K562 (cell line): ENCODE measurements around the gene TRIM32. TPM values are rescaled to one million over a fixed set of nuclear protein-coding genes. Genes with fewer than 3 reads are reported as not detected.

Source experiments
- ATF1 ChIP-seq, 2 experiments: fragments of 450-650 bp in 1 of 2; IDR thresholded peaks; 2 replicates each; pipeline ENCODE4 v1.6.1; 2016; ENCODE audit warnings: missing compliant biosample characterization in 1 of 2, missing genetic modification characterization in 1 of 2
- CBX3 ChIP-seq, 2 experiments: IDR thresholded peaks; 1 replicate in 1 of 2; 2 replicates in 1 of 2; pipeline ENCODE4 v1.6.1; 2012; ENCODE audit warnings: inconsistent platforms in 2 of 2, low read length in 2 of 2, borderline replicate concordance in 1 of 2, control low read depth in 1 of 2
- CC2D1A ChIP-seq: fragments of 450-650 bp; IDR thresholded peaks from 2 replicates; pipeline ENCODE4 v1.6.1; 2017; ENCODE audit warnings: mild to moderate bottlenecking
- CEBPB ChIP-seq: fragments of 450-650 bp; IDR thresholded peaks from 2 replicates; pipeline ENCODE4 v1.6.1; 2016; ENCODE audit warnings: missing genetic modification characterization, missing compliant biosample characterization
- CREB1 ChIP-seq, 2 experiments: sonication (generic) in 1 of 2; formaldehyde crosslinking in 1 of 2; IDR thresholded peaks; 2 replicates each; pipeline versions ENCODE4 v1.6.1 to v1.8.0; 2012 to 2022; ENCODE audit warnings: inconsistent platforms in 1 of 2, mild to moderate bottlenecking in 1 of 2, missing genetic modification reagents in 1 of 2, moderate library complexity in 1 of 2
- DEAF1 ChIP-seq: fragments of 450-650 bp; formaldehyde crosslinking; IDR thresholded peaks from 2 replicates; pipeline ENCODE4 v1.4.0; 2020; ENCODE audit warnings: mild to moderate bottlenecking, moderate library complexity
- FOXA3 ChIP-seq, 2 experiments: fragments of 450-650 bp in 1 of 2; sonication (generic) in 1 of 2; formaldehyde crosslinking; IDR thresholded peaks in 1 of 2; conservative IDR thresholded peaks in 1 of 2; 2 replicates each; pipeline versions ENCODE4 v1.4.0 to v1.8.0; 2020 to 2022; ENCODE audit warnings: mild to moderate bottlenecking in 2 of 2, missing genetic modification reagents in 1 of 2
- MAZ ChIP-seq, 2 experiments: fragments of 450-650 bp in 1 of 2; sonication (generic) in 1 of 2; formaldehyde crosslinking; IDR thresholded peaks in 1 of 2; conservative IDR thresholded peaks in 1 of 2; 2 replicates each; pipeline versions ENCODE4 v1.4.0 to v1.5.0; 2020; ENCODE audit warnings: mild to moderate bottlenecking in 1 of 2, missing genetic modification reagents in 1 of 2
- NFE2L1 ChIP-seq: fragments of 450-650 bp; IDR thresholded peaks from 2 replicates; pipeline ENCODE4 v1.6.1; 2016; ENCODE audit warnings: missing genetic modification characterization, low read depth, mild to moderate bottlenecking, missing compliant biosample characterization, moderate library complexity, borderline replicate concordance
- PHF8 ChIP-seq: fragments of 200-600 bp; sonication (generic); IDR thresholded peaks from 2 replicates; pipeline ENCODE4 v1.6.1; 2012; ENCODE audit warnings: mixed run types, mild to moderate bottlenecking, inconsistent platforms, low read length, moderate library complexity, borderline replicate concordance
- POLR2A ChIP-seq: fragments of 450-650 bp; conservative IDR thresholded peaks from 2 replicates; pipeline ENCODE4 v1.6.1; 2016
- PRMT5 ChIP-seq: sonication (generic); formaldehyde crosslinking; IDR thresholded peaks from 2 replicates; pipeline ENCODE4 v1.5.0; 2020; ENCODE audit warnings: missing genetic modification reagents
- PTRF ChIP-seq: fragments of 450-650 bp; IDR thresholded peaks from 2 replicates; pipeline ENCODE4 v1.6.1; 2016; ENCODE audit warnings: mild to moderate bottlenecking, missing genetic modification characterization, missing compliant biosample characterization
- RBFOX2 ChIP-seq: fragments of 200-400 bp; formaldehyde crosslinking; IDR thresholded peaks from 2 replicates; pipeline ENCODE4 v1.6.1; 2017; ENCODE audit warnings: low read depth, mild to moderate bottlenecking, low read length, moderate library complexity
- SP2 ChIP-seq: IDR thresholded peaks from 2 replicates; pipeline ENCODE4 v1.6.1; 2011; ENCODE audit warnings: mild to moderate bottlenecking, low read depth, low read length, moderate library complexity; ENCODE audit not compliant: poor library complexity, severe bottlenecking; ENCODE audit errors: extremely low read depth
- SREBF1 ChIP-seq: fragments of 150-350 bp; IDR thresholded peaks from 2 replicates; pipeline ENCODE4 v1.6.1; 2014; ENCODE audit warnings: antibody characterized with exemption, low read depth, low read length, borderline replicate concordance
- SREBF2 ChIP-seq: sonication (generic); formaldehyde crosslinking; IDR thresholded peaks from 2 replicates; pipeline ENCODE4 v1.4.0; 2020; ENCODE audit warnings: mild to moderate bottlenecking, missing genetic modification reagents
- TBP ChIP-seq: optimal IDR thresholded peaks from 2 replicates; pipeline ENCODE3; 2011; ENCODE audit warnings: low read depth, low read length, improper control_type of control experiment
- U2AF2 ChIP-seq: fragments of 200-400 bp; formaldehyde crosslinking; optimal IDR thresholded peaks from 2 replicates; pipeline ENCODE3; 2017; ENCODE audit warnings: low read depth, mild to moderate bottlenecking, low read length
- XRCC5 ChIP-seq: fragments of 200-400 bp; formaldehyde crosslinking; IDR thresholded peaks from 2 replicates; pipeline ENCODE4 v1.6.1; 2017; ENCODE audit warnings: low read depth, mild to moderate bottlenecking, low read length
- ZFP91 ChIP-seq: sonication (generic); formaldehyde crosslinking; IDR thresholded peaks from 2 replicates; pipeline ENCODE4 v1.8.0; 2022; ENCODE audit warnings: mild to moderate bottlenecking, missing genetic modification reagents
- ZNF431 ChIP-seq: sonication (generic); formaldehyde crosslinking; IDR thresholded peaks from 2 replicates; pipeline ENCODE4 v1.8.0; 2022; ENCODE audit warnings: mild to moderate bottlenecking, missing genetic modification reagents
- ZNF76 ChIP-seq: fragments of 250-450 bp; sonication (Bioruptor Pico); IDR thresholded peaks from 2 replicates; pipeline ENCODE4 v1.4.0; 2020; ENCODE audit warnings: mild to moderate bottlenecking, moderate library complexity, borderline replicate concordance
- ZSCAN29 ChIP-seq: fragments of 450-650 bp; IDR thresholded peaks from 2 replicates; pipeline ENCODE4 v1.6.1; 2017
- polyA plus RNA-seq, 8 experiments: library from polyadenylated mRNA; depleted of rRNA in 4 of 8; stranded (reverse) in 5 of 8; unstranded in 3 of 8; fragments of >200 nt; fragmentation: Nextera tagmentation in 2 of 8; fragmentation: Illumina TruSeq in 1 of 8; extraction: Ambion mirVana in 2 of 8; extraction: Trizol in 1 of 8; gene quantifications; 2 replicates each; pipeline versions ENCODE4 v1.2.1 to v1.2.3, GENCODE V29; 2011 to 2014; ENCODE audit warnings: inconsistent platforms in 1 of 8, missing spikeins in 1 of 8
- total RNA-seq, 7 experiments: library from RNA; depleted of rRNA in 6 of 7; stranded (reverse); fragments of >200 nt in 6 of 7; fragmentation: Illumina TruSeq in 2 of 7; extraction: Trizol in 2 of 7; gene quantifications; 2 replicates each; pipeline versions ENCODE4 v1.2.1 to v1.2.3, GENCODE V29; 2011 to 2021; ENCODE audit warnings: low replicate concordance in 1 of 7
- TF ChIP-seq, protein P1 (sequence below): sonication (generic); formaldehyde crosslinking; IDR thresholded peaks from 2 replicates; pipeline ENCODE4 v1.8.0; 2022; ENCODE audit warnings: mild to moderate bottlenecking, missing genetic modification reagents

The TRIM32 gene
- total and polyA plus RNA-seq, 9 of the 15 experiments (the other 6 are each of a cell fraction or from before 2014, with no cell fraction given) = 3.5 to 9.4 (median 5.9) TPM

GRCh38 chr9:116687074-116687753, at the start of gene TRIM32 (continued):
- TF ChIP-seq PTRF (no peak), POLR2A (peak; percentile 62), U2AF2 (no peak), TBP (peak; percentile 10), MAZ (CRISPR knock-in tag; conservative IDR thresholded peaks at IDR 0.05 in 1 of 2, IDR thresholded peaks at IDR 0.05 in 1 of 2) (peak; percentile 58 to 61; a peak in 2 of 4 replicates), ZFP91 (CRISPR knock-in tag) (no peak), SREBF1 (no peak), CBX3 (IDR thresholded peaks at IDR 0.05; ENCODE audit: borderline replicate concordance in 1 of 2, low read length in 2 of 2) (peak in 1 of 2 experiments; percentile 58; a peak in 1 of 3 replicates), PHF8 (peak; percentile 71; the same call in 1 of the 2 replicates), CC2D1A (no peak), PRMT5 (CRISPR knock-in tag) (no peak), ZNF76 (CRISPR knock-in tag) (no peak), CREB1 (IDR thresholded peaks at IDR 0.05) (no peak), CREB1 (CRISPR knock-in tag; IDR thresholded peaks at IDR 0.05) (peak; percentile 61), SP2 (peak; percentile 72), XRCC5 (no peak), FOXA3 (CRISPR knock-in tag; conservative IDR thresholded peaks at IDR 0.05 in 1 of 2, IDR thresholded peaks at IDR 0.05 in 1 of 2) (no peak), SREBF2 (CRISPR knock-in tag) (no peak), ATF1 (CRISPR knock-in tag; IDR thresholded peaks at IDR 0.05) (no peak), ATF1 (tag; IDR thresholded peaks at IDR 0.05) (peak; percentile 62; the same call in 1 of the 2 replicates), RBFOX2 (peak; percentile 72), ZNF431 (no peak), CEBPB (tag) (no peak), DEAF1 (CRISPR knock-in tag) (no peak), ZSCAN29 (0 out of 2 replicates have a peak, but pooled peaks have one; percentile 24), NFE2L1 (tag) (no peak)
- TF ChIP-seq, protein P1, sequence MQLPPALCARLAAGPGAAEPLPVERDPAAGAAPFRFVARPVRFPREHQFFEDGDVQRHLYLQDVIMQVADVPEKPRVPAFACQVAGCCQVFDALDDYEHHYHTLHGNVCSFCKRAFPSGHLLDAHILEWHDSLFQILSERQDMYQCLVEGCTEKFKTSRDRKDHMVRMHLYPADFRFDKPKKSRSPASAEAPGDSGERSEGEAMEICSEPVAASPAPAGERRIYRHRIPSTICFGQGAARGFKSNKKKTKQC (CRISPR knock-in tag) = 0 out of 2 replicates have a peak, but pooled peaks have one; percentile 38
